Osteoblast (primary cell): ENCODE data around the gene NUP93. TPM values are rescaled to one million over a fixed set of nuclear protein-coding genes. Genes with fewer than 3 reads are reported as not detected.

Source experiments
- DNase-seq: peaks from one replicate; pipeline ENCODE4 v3.0.0; 2011; ENCODE audit warnings: low spot score, mixed read lengths; ENCODE audit not compliant: insufficient read length; ENCODE audit errors: missing footprints
- H2AFZ ChIP-seq: 2 replicates; pipeline ENCODE4 v1.6.0; 2011; ENCODE audit warnings: mild to moderate bottlenecking, low read length
- H3K27ac ChIP-seq: 2 replicates; pipeline ENCODE4 v1.5.1; 2011; ENCODE audit warnings: mild to moderate bottlenecking, low read depth, low read length, moderate library complexity
- H3K27me3 ChIP-seq: 2 replicates; pipeline ENCODE4 v1.6.0; 2012; ENCODE audit warnings: mild to moderate bottlenecking, control low read depth, inconsistent platforms, low read length, moderate library complexity; ENCODE audit not compliant: insufficient read depth
- H3K36me3 ChIP-seq: 2 replicates; pipeline ENCODE4 v1.5.1; 2011; ENCODE audit warnings: mild to moderate bottlenecking, low read length, control low read depth, moderate library complexity; ENCODE audit not compliant: insufficient read depth
- H3K4me1 ChIP-seq: 2 replicates; pipeline ENCODE4 v1.5.1; 2011; ENCODE audit warnings: mild to moderate bottlenecking, low read length, control low read depth, moderate library complexity; ENCODE audit not compliant: insufficient read depth
- H3K4me2 ChIP-seq: 2 replicates; pipeline ENCODE4 v1.6.0; 2011; ENCODE audit warnings: mild to moderate bottlenecking, low read length; ENCODE audit not compliant: insufficient read depth
- H3K4me3 ChIP-seq: fragments of 200-600 bp; sonication (generic); 3 replicates; pipeline ENCODE4 v1.5.1; 2012; ENCODE audit warnings: mild to moderate bottlenecking, low read length, inconsistent platforms; ENCODE audit not compliant: insufficient read depth
- H3K79me2 ChIP-seq: 2 replicates; pipeline ENCODE4 v1.6.0; 2012; ENCODE audit warnings: mild to moderate bottlenecking, low read length, control low read depth, inconsistent platforms; ENCODE audit not compliant: insufficient read depth
- H3K9me3 ChIP-seq: 2 replicates; pipeline ENCODE4 v1.5.1; 2011; ENCODE audit warnings: low read depth, low read length, control low read depth
- H4K20me1 ChIP-seq: 2 replicates; pipeline ENCODE4 v1.6.0; 2012; ENCODE audit warnings: mild to moderate bottlenecking, low read length, control low read depth; ENCODE audit not compliant: insufficient read depth
- total RNA-seq: library from RNA; depleted of rRNA; stranded (reverse); fragments of >200 nt; gene quantifications from 2 replicates; pipeline ENCODE4 v1.2.3, GENCODE V29; 2012
- TF ChIP-seq, protein P1 (sequence below): IDR thresholded peaks from 2 replicates; pipeline ENCODE4 v1.5.1; 2011; ENCODE audit warnings: mild to moderate bottlenecking, low read depth, low read length, moderate library complexity; ENCODE audit errors: extremely low read depth

NUP93 gene
- total RNA-seq, 1 donor: 40.5 TPM

DNA sequence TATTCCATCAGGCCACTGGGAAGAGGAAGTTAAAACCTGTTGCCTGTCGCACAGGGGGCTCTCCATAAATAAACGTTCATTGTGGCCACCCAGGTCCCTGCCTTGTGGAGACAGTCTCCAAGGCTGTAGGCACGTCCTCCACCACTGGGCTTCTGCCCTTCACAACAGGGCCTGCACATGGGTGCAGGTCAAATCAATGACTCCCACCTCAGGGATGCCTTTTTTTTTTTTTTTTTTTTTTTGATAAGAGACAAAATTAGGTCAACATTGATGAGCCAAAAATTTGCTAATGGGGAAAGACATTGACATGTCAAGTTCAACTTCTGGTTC is 122.4 kb downstream of the NUP93 start:
- peaks cover 37% of the 10 kb centered on the region for H3K4me1 ChIP-seq
- no peaks in the 10 kb centered on the region for H4K20me1 ChIP-seq
- H3K9me3 ChIP-seq: no peaks in the 10 kb centered on the region
- H3K79me2 ChIP-seq: no peaks in the 10 kb centered on the region
- no peaks in the 10 kb centered on the region for H3K36me3 ChIP-seq
- H3K27ac ChIP-seq: no peak overlapping the region
- H3K4me3 ChIP-seq: no peak overlapping the region
- no peak overlapping the region for H3K4me2 ChIP-seq
- TF ChIP-seq, protein P1, sequence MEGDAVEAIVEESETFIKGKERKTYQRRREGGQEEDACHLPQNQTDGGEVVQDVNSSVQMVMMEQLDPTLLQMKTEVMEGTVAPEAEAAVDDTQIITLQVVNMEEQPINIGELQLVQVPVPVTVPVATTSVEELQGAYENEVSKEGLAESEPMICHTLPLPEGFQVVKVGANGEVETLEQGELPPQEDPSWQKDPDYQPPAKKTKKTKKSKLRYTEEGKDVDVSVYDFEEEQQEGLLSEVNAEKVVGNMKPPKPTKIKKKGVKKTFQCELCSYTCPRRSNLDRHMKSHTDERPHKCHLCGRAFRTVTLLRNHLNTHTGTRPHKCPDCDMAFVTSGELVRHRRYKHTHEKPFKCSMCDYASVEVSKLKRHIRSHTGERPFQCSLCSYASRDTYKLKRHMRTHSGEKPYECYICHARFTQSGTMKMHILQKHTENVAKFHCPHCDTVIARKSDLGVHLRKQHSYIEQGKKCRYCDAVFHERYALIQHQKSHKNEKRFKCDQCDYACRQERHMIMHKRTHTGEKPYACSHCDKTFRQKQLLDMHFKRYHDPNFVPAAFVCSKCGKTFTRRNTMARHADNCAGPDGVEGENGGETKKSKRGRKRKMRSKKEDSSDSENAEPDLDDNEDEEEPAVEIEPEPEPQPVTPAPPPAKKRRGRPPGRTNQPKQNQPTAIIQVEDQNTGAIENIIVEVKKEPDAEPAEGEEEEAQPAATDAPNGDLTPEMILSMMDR: no peak
- no peak overlapping the region for H2AFZ ChIP-seq
- no peaks in the 10 kb centered on the region for H3K27me3 ChIP-seq
- no peak for DNase-seq

DNA sequence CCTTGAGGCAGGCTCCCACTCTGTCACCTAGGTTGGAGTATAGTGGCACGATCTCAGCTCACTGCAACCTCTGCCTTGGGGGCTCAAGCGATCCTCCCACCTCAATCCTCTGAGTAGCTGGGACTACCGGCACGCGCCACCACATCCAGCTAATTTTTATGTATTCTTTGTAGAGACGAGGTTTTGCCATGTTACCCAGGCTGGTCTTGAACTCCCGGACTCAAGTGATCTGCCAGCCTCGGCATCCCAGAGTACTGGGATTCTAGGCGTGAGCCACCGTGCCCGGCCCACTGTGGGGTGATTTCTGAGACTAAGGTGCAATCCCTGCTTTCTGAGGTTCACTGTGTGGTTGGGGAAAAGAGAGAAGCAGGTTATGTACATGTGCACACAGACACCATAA is 123.0 kb downstream of the NUP93 start:
- no peaks in the 10 kb centered on the region for H3K79me2 ChIP-seq
- no peak overlapping the region for H3K27ac ChIP-seq
- no peaks in the 10 kb centered on the region for H3K27me3 ChIP-seq
- H3K36me3 ChIP-seq: no peaks in the 10 kb centered on the region
- TF ChIP-seq, protein P1: no peak
- no peak for DNase-seq
- no peaks in the 10 kb centered on the region for H4K20me1 ChIP-seq
- peaks cover 31% of the 10 kb centered on the region for H3K4me1 ChIP-seq
- H3K4me3 ChIP-seq: no peak overlapping the region
- no peak overlapping the region for H2AFZ ChIP-seq
- no peaks in the 10 kb centered on the region for H3K9me3 ChIP-seq
- no peak overlapping the region for H3K4me2 ChIP-seq

DNA sequence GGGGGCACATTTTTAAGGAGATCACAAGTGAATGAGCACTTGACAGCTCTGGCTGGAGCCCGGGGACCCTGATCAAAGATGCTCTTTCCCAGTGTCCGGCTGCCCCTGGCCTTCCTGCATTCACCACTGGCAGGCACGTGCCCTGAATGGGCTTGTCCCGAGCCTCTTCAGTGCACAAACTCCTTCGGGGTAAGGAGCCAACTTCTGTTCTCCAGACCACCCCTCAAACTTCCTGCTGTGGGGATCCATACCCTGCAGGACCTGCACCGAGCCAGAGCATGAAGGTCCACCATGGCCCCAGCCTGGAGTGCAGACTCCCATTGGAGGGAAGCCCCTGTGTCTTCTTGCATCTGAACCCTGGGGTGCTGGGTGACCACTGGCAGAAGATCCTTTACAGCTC is 125.3 kb downstream of the NUP93 start:
- DNase-seq: no peak
- no peaks in the 10 kb centered on the region for H4K20me1 ChIP-seq
- no peaks in the 10 kb centered on the region for H3K79me2 ChIP-seq
- H3K9me3 ChIP-seq: no peaks in the 10 kb centered on the region
- H2AFZ ChIP-seq: no peak overlapping the region
- no peak overlapping the region for H3K4me3 ChIP-seq
- TF ChIP-seq, protein P1: no peak
- no peak overlapping the region for H3K27ac ChIP-seq
- H3K4me1 ChIP-seq: peaks cover 9% of the 10 kb centered on the region
- no peak overlapping the region for H3K4me2 ChIP-seq
- H3K27me3 ChIP-seq: no peaks in the 10 kb centered on the region
- H3K36me3 ChIP-seq: no peaks in the 10 kb centered on the region

DNA sequence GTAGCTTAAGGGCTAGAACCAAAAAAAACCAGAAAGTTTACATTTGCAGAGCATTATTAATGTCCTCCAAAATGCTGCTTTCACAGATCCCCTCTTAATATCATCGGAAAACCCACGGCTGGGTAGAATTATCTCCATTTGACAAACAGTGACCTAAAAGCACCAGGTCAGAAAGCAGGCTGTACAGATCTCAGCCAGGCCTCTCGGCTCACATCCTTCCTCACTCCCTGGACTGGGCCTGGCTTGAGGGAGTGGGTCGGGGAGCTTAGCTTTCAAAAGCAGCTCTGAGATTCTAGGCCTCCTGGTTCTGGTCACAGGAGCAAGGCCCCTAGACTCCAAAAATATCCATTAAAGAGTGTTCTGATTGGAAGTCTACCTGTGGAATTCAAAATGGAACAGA is 126.0 kb downstream of the NUP93 start:
- Histone ChIP-seq H4K20me1 (no peaks in the 10 kb centered on the region), H3K79me2 (no peaks in the 10 kb centered on the region), H3K36me3 (no peaks in the 10 kb centered on the region), H3K4me1 (peaks cover 1% of the 10 kb centered on the region), H3K27ac (no peak overlapping the region), H2AFZ (no peak overlapping the region), H3K9me3 (no peaks in the 10 kb centered on the region), H3K4me2 (no peak overlapping the region), H3K27me3 (no peaks in the 10 kb centered on the region), H3K4me3 (no peak overlapping the region)
- no peak for DNase-seq
- TF ChIP-seq, protein P1: no peak
